ENCODE measurements around the gene GPD2.

DNA sequence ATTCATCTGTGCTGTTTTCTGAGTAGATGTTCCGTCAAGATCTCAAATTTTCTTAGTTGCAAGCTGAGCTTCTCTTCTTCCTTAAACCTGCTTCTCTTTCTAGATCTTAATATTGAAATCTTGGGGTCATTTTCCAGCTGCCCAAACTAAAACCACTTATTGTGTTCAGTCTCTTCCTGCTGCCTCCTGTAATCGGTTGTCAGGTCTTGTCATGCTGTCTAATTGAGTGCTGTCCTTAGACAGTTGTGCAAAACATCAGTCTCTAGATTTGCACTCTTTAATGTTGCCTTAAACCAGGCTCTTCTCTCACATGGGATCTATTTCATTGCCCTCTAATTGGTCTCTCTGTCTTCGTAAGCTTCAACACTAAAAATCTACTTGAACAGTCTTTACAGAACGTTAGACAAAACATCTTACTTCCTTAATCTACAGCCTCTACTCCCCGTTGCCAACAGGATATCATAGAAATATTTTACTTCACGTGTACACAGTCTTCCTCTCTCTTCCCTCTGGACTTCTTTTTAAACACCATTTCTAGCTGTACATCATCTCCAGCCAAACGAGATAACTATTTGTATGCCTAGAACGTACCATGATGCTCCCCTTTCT, 34.9 kb downstream of the GPD2 start:
- TF ChIP-seq POLR2A (IDR thresholded peaks at IDR 0.05), result no peak
- TF ChIP-seq, protein P1, sequence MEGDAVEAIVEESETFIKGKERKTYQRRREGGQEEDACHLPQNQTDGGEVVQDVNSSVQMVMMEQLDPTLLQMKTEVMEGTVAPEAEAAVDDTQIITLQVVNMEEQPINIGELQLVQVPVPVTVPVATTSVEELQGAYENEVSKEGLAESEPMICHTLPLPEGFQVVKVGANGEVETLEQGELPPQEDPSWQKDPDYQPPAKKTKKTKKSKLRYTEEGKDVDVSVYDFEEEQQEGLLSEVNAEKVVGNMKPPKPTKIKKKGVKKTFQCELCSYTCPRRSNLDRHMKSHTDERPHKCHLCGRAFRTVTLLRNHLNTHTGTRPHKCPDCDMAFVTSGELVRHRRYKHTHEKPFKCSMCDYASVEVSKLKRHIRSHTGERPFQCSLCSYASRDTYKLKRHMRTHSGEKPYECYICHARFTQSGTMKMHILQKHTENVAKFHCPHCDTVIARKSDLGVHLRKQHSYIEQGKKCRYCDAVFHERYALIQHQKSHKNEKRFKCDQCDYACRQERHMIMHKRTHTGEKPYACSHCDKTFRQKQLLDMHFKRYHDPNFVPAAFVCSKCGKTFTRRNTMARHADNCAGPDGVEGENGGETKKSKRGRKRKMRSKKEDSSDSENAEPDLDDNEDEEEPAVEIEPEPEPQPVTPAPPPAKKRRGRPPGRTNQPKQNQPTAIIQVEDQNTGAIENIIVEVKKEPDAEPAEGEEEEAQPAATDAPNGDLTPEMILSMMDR (IDR thresholded peaks at IDR 0.05), result no peak

All from heart left ventricle (tissue), 13 donors.